ENCODE measurements around the gene PRR12. TPM values are rescaled to one million over a fixed set of nuclear protein-coding genes. Genes with fewer than 3 reads are reported as not detected.

PRR12 gene
- total RNA-seq, 6 donors from 2014 or later = 12.6 to 51.9 (median 33.7) TPM

- Histone ChIP-seq H3K27ac (no peak overlapping the region), H3K4me3 (no peak overlapping the region), H3K36me3 (peaks cover 0 to 8% (median 5%) of the 10 kb centered on the region in 4 donors), H3K27me3 (no peaks in the 10 kb centered on the region), H3K4me1 (peaks cover 23 to 38% (median 26%) of the 10 kb centered on the region in 4 donors), H3K9me3 (no peaks in the 10 kb centered on the region)
- ATAC-seq (ENCODE audit: low FRiP score in 2 of 2) = no peak
- TF ChIP-seq POLR2A (IDR thresholded peaks at IDR 0.05) = no peak
- no peak for TF ChIP-seq CTCF (IDR thresholded peaks at IDR 0.05)
- TF ChIP-seq POLR2AphosphoS5 (IDR thresholded peaks at IDR 0.05) = no peak
- no peak for TF ChIP-seq EP300 (IDR thresholded peaks at IDR 0.05)
- no peak for DNase-seq
- WGBS, 2 donors = 97 to 100% methylated on average over 2 of the region's 2 CpGs
These were observed 76.5 kb downstream of the PRR12 start for GRCh38 chr19:49667473-49667872.

GRCh38 chr19:49669516-49669915 lies 78.5 kb downstream of the PRR12 start:
- Histone ChIP-seq H3K36me3 (no peaks in the 10 kb centered on the region), H3K27me3 (no peaks in the 10 kb centered on the region), H3K27ac (no peak overlapping the region), H3K4me1 (peaks cover 15 to 25% (median 17%) of the 10 kb centered on the region in 4 donors), H3K9me3 (no peaks in the 10 kb centered on the region), H3K4me3 (no peak overlapping the region)
- DNase-seq (no peak), ATAC-seq (ENCODE audit: low FRiP score in 2 of 2) (no peak)
- no peak for TF ChIP-seq EP300 (IDR thresholded peaks at IDR 0.05)
- 85 to 95% methylated on average over 3 of the region's 3 CpGs for WGBS, 2 donors

GRCh38 chr19:49672131-49672919 lies 81.3 kb downstream of the PRR12 start:
- Histone ChIP-seq H3K4me1 (peaks cover 11 to 23% (median 14%) of the 10 kb centered on the region in 4 donors), H3K36me3 (no peaks in the 10 kb centered on the region), H3K4me3 (peak overlapping the region in 1 of 4 donors; percentile 20), H3K27ac (peak overlapping the region in 3 of 4 donors; percentile 49 to 71 (median 67)), H3K27me3 (no peaks in the 10 kb centered on the region), H3K9me3 (no peaks in the 10 kb centered on the region)
- WGBS, 2 donors = 24 to 39% methylated on average over 26 to 28 of the region's 28 CpGs
- ATAC-seq (ENCODE audit: low FRiP score in 2 of 2) = peak; percentile 28 to 32
- TF ChIP-seq POLR2A (IDR thresholded peaks at IDR 0.05) (no peak), EP300 (IDR thresholded peaks at IDR 0.05) (no peak), CTCF (IDR thresholded peaks at IDR 0.05) (peak; percentile 84 to 95 (median 90)), POLR2AphosphoS5 (IDR thresholded peaks at IDR 0.05) (no peak)
- peak; percentile 78 to 93 for DNase-seq

Small RNA genes within 50 kb of the gene (small RNA-seq; reads per million reads assigned to genes)
- gene RF00019 = 0 reads per million in 4 donors

Other genes starting within 250 kb of the PRR12 start
- gene TEAD2, start 228.8 kb upstream of the PRR12 start, total RNA-seq = 10 to 100 TPM; 13.6 to 38.0 (median 20.5) TPM
- under 1 TPM in 3 of 6 donors, not detected in 3; 0.40 to 0.69 (median 0.61) TPM for gene DKKL1, start 227.3 kb upstream of the PRR12 start, total RNA-seq
- 1 to 10 TPM in 3 of 6 donors, under 1 TPM in 1, not detected in 2; 0.61 to 6.9 (median 1.6) TPM for gene KASH5, start 202.9 kb upstream of the PRR12 start, total RNA-seq
- not detected for gene PTH2, start 167.7 kb upstream of the PRR12 start, total RNA-seq
- not detected for gene GFY, start 165.8 kb upstream of the PRR12 start, total RNA-seq
- 1 to 10 TPM in 2 of 6 donors, under 1 TPM in 3, not detected in 1; 0.37 to 2.1 (median 0.78) TPM for gene SLC17A7, start 149.7 kb upstream of the PRR12 start, total RNA-seq
- gene PIH1D1, start 139.4 kb upstream of the PRR12 start, total RNA-seq = 100 to 1,000 TPM in 1 of 6 donors, 10 to 100 TPM in 5; 59.5 to 120 (median 72.8) TPM
- 100 to 1,000 TPM in 1 of 6 donors, 10 to 100 TPM in 5; 26.3 to 111 (median 48.2) TPM for gene ALDH16A1, start 138.0 kb upstream of the PRR12 start, total RNA-seq
- 10 to 100 TPM in 3 of 6 donors, 1 to 10 TPM in 3; 4.3 to 19.9 (median 9.9) TPM for gene FLT3LG, start 117.0 kb upstream of the PRR12 start, total RNA-seq
- gene RPL13A, start 103.6 kb upstream of the PRR12 start, total RNA-seq = 1,000 to 10,000 TPM in 4 of 6 donors, 100 to 1,000 TPM in 2; 974 to 2,595 (median 1,696) TPM
- gene RPS11, start 94.7 kb upstream of the PRR12 start, total RNA-seq = 1,000 to 10,000 TPM; 1,447 to 3,855 (median 1,708) TPM
- 100 to 1,000 TPM; 175 to 466 (median 328) TPM for gene FCGRT, start 78.5 kb upstream of the PRR12 start, total RNA-seq
- 10 to 100 TPM in 5 of 6 donors, 1 to 10 TPM in 1; 5.9 to 82.8 (median 26.6) TPM for gene RCN3, start 63.2 kb upstream of the PRR12 start, total RNA-seq
- gene NOSIP, start 10.6 kb upstream of the PRR12 start, total RNA-seq = 10 to 100 TPM; 30.3 to 72.3 (median 57.9) TPM
- gene PRRG2, start 9.9 kb upstream of the PRR12 start, total RNA-seq = 10 to 100 TPM in 1 of 6 donors, 1 to 10 TPM in 5; 3.8 to 10.0 (median 7.1) TPM
- gene RRAS, start 49.0 kb downstream of the PRR12 start, total RNA-seq = 100 to 1,000 TPM in 3 of 6 donors, 10 to 100 TPM in 3; 81.7 to 160 (median 107) TPM
- gene SCAF1, start 51.0 kb downstream of the PRR12 start, total RNA-seq = 10 to 100 TPM; 28.6 to 98.5 (median 71.0) TPM
- gene IRF3, start 74.7 kb downstream of the PRR12 start, total RNA-seq = 100 to 1,000 TPM in 3 of 6 donors, 10 to 100 TPM in 3; 50.5 to 210 (median 99.1) TPM
- 10 to 100 TPM in 3 of 6 donors, 1 to 10 TPM in 3; 4.2 to 21.3 (median 14.1) TPM for gene BCL2L12, start 74.8 kb downstream of the PRR12 start, total RNA-seq
- gene PRMT1, start 86.1 kb downstream of the PRR12 start, total RNA-seq = 100 to 1,000 TPM in 2 of 6 donors, 10 to 100 TPM in 4; 65.6 to 155 (median 82.0) TPM
- 1 to 10 TPM in 4 of 6 donors, under 1 TPM in 1, not detected in 1; 0.55 to 3.0 (median 1.5) TPM for gene ADM5, start 98.4 kb downstream of the PRR12 start, total RNA-seq
- gene CPT1C, start 99.9 kb downstream of the PRR12 start, total RNA-seq = 10 to 100 TPM in 1 of 6 donors, 1 to 10 TPM in 2, under 1 TPM in 1, not detected in 2; 0.46 to 17.2 (median 4.6) TPM
- gene TSKS, start 172.1 kb downstream of the PRR12 start, total RNA-seq = under 1 TPM in 3 of 6 donors, not detected in 3; 0.15 to 0.91 (median 0.37) TPM
- gene AP2A1, start 175.8 kb downstream of the PRR12 start, total RNA-seq = 100 to 1,000 TPM in 1 of 6 donors, 10 to 100 TPM in 5; 46.0 to 113 (median 77.6) TPM
- gene FUZ, start 222.1 kb downstream of the PRR12 start, total RNA-seq = 10 to 100 TPM; 17.3 to 43.0 (median 22.3) TPM
- gene MED25, start 227.1 kb downstream of the PRR12 start, total RNA-seq = 100 to 1,000 TPM in 1 of 6 donors, 10 to 100 TPM in 5; 41.7 to 110 (median 61.2) TPM

All from upper lobe of left lung (tissue), 6 donors.